Ovary (tissue), 3 donors: ENCODE results near the gene RSRC1.

Experiments used
- POLR2A ChIP-seq: fragments of 450-650 bp; IDR thresholded peaks from one replicate; pipeline ENCODE4 v1.6.1; 2017; ENCODE audit warnings: antibody characterized with exemption, mild to moderate bottlenecking, moderate library complexity
- TF ChIP-seq, protein P1 (sequence below), 3 donors: fragments of 450-650 bp in 2 of 3; fragments of 200-600 bp in 1 of 3; IDR thresholded peaks; one replicate each; pipeline versions ENCODE4 v1.5.1 to v1.8.0; 2016 to 2022; ENCODE audit warnings: antibody characterized with exemption in 3 of 3, mild to moderate bottlenecking in 1 of 3
- donor health status: DM: no; HTN: no; CAD: no.

DNA sequence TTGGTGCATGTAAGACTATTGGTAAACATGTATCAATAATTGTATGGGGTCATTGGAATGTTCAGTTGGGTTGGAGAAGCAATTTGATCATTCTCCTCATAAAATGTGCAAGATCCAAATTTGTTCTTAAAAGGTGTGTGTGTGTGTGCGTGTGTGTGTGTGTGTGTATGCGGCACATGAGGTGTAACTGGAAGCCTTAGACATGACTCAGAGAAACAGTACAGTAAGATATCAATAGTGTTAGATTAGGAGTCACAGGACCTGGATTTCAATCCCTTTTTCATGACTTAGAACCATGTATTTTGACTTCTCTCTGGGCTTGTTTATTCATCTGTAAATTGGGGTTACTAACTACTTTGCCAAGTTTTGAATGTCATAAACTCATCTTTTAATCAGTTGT is 38.3 kb downstream of the RSRC1 start:
- no peak for TF ChIP-seq POLR2A
- TF ChIP-seq, protein P1, sequence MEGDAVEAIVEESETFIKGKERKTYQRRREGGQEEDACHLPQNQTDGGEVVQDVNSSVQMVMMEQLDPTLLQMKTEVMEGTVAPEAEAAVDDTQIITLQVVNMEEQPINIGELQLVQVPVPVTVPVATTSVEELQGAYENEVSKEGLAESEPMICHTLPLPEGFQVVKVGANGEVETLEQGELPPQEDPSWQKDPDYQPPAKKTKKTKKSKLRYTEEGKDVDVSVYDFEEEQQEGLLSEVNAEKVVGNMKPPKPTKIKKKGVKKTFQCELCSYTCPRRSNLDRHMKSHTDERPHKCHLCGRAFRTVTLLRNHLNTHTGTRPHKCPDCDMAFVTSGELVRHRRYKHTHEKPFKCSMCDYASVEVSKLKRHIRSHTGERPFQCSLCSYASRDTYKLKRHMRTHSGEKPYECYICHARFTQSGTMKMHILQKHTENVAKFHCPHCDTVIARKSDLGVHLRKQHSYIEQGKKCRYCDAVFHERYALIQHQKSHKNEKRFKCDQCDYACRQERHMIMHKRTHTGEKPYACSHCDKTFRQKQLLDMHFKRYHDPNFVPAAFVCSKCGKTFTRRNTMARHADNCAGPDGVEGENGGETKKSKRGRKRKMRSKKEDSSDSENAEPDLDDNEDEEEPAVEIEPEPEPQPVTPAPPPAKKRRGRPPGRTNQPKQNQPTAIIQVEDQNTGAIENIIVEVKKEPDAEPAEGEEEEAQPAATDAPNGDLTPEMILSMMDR (IDR thresholded peaks at IDR 0.05), result no peak
